ENCODE results near the gene RPAIN.
"Not testable (repeated sequence)": the region's sequence is repeated elsewhere in the genome, so short reads cannot be mapped to it uniquely, and the experiment has no call there.

The RPAIN gene

GRCh38 chr17:5429191-5429887 is 9.4 kb downstream of the RPAIN start:
- no peak for DNase-seq (ENCODE audit: low read depth)
- no peak for TF ChIP-seq CTCF (IDR thresholded peaks at IDR 0.05; ENCODE audit: low read length, missing control alignments)
- H3K4me3 ChIP-seq (replicated peaks; ENCODE audit: low read depth, low read length): no peak overlapping the region

- DNase-seq (ENCODE audit: low read depth): no peak
- no peak for TF ChIP-seq CTCF (IDR thresholded peaks at IDR 0.05; ENCODE audit: low read length, missing control alignments)
- no peak overlapping the region for H3K4me3 ChIP-seq (replicated peaks; ENCODE audit: low read depth, low read length)
Observed at GRCh38 chr17:5430413-5430999, 10.5 kb downstream of the RPAIN start.

DNA sequence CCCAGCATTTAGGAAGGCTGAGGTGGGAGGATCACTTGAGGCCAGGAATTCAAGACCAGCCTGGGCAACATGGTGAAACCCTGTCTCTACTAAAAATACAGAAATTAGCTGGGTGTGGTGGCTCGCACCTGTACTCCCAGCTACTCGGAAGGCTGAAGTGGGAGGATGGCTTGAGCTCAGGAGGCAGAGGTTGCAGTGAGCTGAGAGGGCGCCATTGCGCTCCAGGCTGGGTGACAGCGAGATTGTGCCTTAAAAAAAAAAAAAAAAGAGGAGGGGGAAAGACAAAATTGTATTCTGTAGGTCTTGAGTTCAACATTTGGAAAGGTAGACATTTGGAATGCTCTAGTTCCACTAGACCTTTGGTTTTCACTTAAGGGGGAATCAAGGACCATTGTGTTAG is 11.3 kb downstream of the RPAIN start:
- H3K4me3 ChIP-seq (replicated peaks; ENCODE audit: low read depth, low read length); DNase-seq (ENCODE audit: low read depth): not testable (repeated sequence)

DNA sequence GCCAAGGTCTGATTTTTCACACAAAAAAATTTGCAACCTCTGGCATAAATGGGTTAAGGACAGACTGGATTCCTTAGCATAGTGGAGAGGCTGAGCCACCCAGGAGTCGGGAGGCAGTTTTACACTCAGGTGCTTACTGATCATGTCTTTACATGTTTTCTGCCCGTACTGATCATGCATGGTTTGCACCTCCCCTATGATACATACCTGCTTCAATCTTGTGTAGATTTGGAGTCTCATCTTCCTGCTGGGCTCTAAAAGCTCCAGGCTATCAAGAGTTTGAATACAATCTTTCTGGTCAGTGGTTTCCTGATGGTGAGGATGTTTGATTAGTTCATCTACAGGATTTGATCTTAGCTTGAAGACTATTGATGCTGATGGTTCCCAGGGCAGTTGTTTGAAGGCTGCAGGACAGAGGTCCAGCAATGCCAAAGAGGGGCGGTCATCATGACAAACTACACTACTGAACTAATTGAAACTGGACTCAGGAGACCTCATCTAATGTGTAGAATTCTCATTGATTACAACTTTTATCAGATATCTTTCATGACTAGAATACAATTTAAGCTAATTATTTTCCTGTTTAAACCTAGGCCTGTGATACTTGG is 12.1 kb downstream of the RPAIN start:
- TF ChIP-seq CTCF (IDR thresholded peaks at IDR 0.05; ENCODE audit: low read length, missing control alignments): no peak
- no peak overlapping the region for H3K4me3 ChIP-seq (replicated peaks; ENCODE audit: low read depth, low read length)
- no peak for DNase-seq (ENCODE audit: low read depth)

GRCh38 chr17:5434984-5435383 is 15.0 kb downstream of the RPAIN start:
- no peak for TF ChIP-seq CTCF (IDR thresholded peaks at IDR 0.05; ENCODE audit: low read length, missing control alignments)
- DNase-seq (ENCODE audit: low read depth): no peak
- H3K4me3 ChIP-seq (replicated peaks; ENCODE audit: low read depth, low read length): no peak overlapping the region

DNA sequence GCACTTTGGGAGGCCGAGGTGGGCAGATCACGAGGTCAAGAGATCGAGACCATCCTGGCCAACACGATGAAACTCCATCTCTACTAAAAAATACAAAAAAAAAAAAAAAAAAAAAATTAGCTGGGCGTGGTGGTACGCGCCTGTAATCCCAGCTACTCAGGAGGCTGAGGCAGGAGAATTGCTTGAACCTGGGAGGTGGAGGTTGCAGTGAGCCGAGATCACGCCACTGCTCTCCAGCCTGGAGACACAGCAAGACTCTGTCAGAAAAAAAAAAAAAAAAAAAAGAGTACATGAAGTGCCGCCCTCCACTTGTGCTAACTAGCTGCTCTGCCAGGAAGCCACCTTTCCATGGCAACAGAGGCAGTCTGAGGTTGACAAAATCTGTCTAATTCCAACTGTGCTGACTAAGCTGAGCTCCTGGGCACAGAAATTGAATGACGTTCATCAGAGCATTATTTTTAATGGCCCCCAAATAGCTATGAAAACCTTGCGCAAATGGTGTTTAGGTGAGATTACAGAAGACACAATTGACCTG is 15.9 kb downstream of the RPAIN start:
- not testable (repeated sequence) for DNase-seq (ENCODE audit: low read depth); H3K4me3 ChIP-seq (replicated peaks; ENCODE audit: low read depth, low read length)

GRCh38 chr17:5437721-5438317 is 17.8 kb downstream of the RPAIN start:
- peak overlapping the region; percentile 90 for H3K4me3 ChIP-seq (replicated peaks; ENCODE audit: low read depth, low read length)
- TF ChIP-seq CTCF (IDR thresholded peaks at IDR 0.05; ENCODE audit: low read length, missing control alignments): no peak
- DNase-seq (ENCODE audit: low read depth): no peak

All from fibroblast of pulmonary artery (primary cell).